A172 (cell line): ENCODE data around the gene C10orf62. TPM values are rescaled to one million over a fixed set of nuclear protein-coding genes. Genes with fewer than 3 reads are reported as not detected.
"Not testable (repeated sequence)": the region's sequence is repeated elsewhere in the genome, so short reads cannot be mapped to it uniquely, and the experiment has no call there.

Experiments
- DNase-seq: peaks from one replicate; pipeline ENCODE4 v3.0.0-alpha.2; 2015; ENCODE audit warnings: low spot score
- total RNA-seq: library from RNA; depleted of rRNA; stranded (reverse); fragments of >200 nt; shearing (Covaris generic); gene quantifications from 2 replicates; pipeline ENCODE4 v1.2.3, GENCODE V29; 2014; rRNA removed

The C10orf62 gene
- total RNA-seq: 0.38 TPM in 1 of 2 replicates, not detected in the other

- no peak for DNase-seq
Observed at GRCh38 chr10:97589479-97589878, at the start of gene C10orf62. Gene C10orf62, plus strand, starts transcription at chr10:97589721. Its CDS starts 177 bp downstream, at chr10:97589898.

GRCh38 chr10:97540669-97541500, 48.6 kb upstream of the C10orf62 start:
- DNase-seq: no peak

GRCh38 chr10:97542169-97543024, 47.1 kb upstream of the C10orf62 start:
- DNase-seq: peak; percentile 98

- DNase-seq: peak; percentile 99
Observed at GRCh38 chr10:97543025-97543546, 46.4 kb upstream of the C10orf62 start.

- no peak for DNase-seq
Observed at GRCh38 chr10:97546456-97547270, 42.9 kb upstream of the C10orf62 start.

- DNase-seq: no peak
Observed at GRCh38 chr10:97547271-97547600, 42.3 kb upstream of the C10orf62 start.

- DNase-seq: no peak
Observed at GRCh38 chr10:97547962-97548361, 41.6 kb upstream of the C10orf62 start.

GRCh38 chr10:97548828-97549455, 40.6 kb upstream of the C10orf62 start:
- DNase-seq: no peak

GRCh38 chr10:97549587-97550322, 39.8 kb upstream of the C10orf62 start:
- no peak for DNase-seq

GRCh38 chr10:97550336-97551149, 39.0 kb upstream of the C10orf62 start:
- DNase-seq: no peak

- DNase-seq: no peak
Observed at GRCh38 chr10:97551271-97551670, 38.2 kb upstream of the C10orf62 start.

GRCh38 chr10:97553575-97554031, 35.9 kb upstream of the C10orf62 start:
- DNase-seq: peak; percentile 79

- not testable (repeated sequence) for DNase-seq
Observed at GRCh38 chr10:97554336-97554735, 35.2 kb upstream of the C10orf62 start.

GRCh38 chr10:97555541-97555940, 34.0 kb upstream of the C10orf62 start:
- DNase-seq: not testable (repeated sequence)

- DNase-seq: not testable (repeated sequence)
Observed at GRCh38 chr10:97560731-97561381, 28.7 kb upstream of the C10orf62 start.

- DNase-seq: not testable (repeated sequence)
Observed at GRCh38 chr10:97561386-97562077, 28.0 kb upstream of the C10orf62 start.

- not testable (repeated sequence) for DNase-seq
Observed at GRCh38 chr10:97562329-97562728, 27.2 kb upstream of the C10orf62 start.

- no peak for DNase-seq
Observed at GRCh38 chr10:97563337-97563736, 26.2 kb upstream of the C10orf62 start.
